WERI-Rb-1 (cell line): ENCODE results near the gene AKT1.

Source experiments
- DNase-seq: peaks from one replicate; pipeline ENCODE4 v3.0.0-alpha.2; 2020
- H3K27ac ChIP-seq: fragments of 250-450 bp; sonication (Bioruptor Pico); 2 replicates; pipeline ENCODE4 v1.5.1; 2020; ENCODE audit warnings: mild to moderate bottlenecking, moderate library complexity
- H3K27me3 ChIP-seq: fragments of 250-450 bp; sonication (Bioruptor Pico); 2 replicates; pipeline ENCODE4 v1.5.1; 2021; ENCODE audit warnings: mild to moderate bottlenecking, low read depth, moderate library complexity; ENCODE audit not compliant: insufficient read depth, severe bottlenecking
- H3K36me3 ChIP-seq: fragments of 250-450 bp; sonication (Bioruptor Pico); 2 replicates; pipeline ENCODE4 v1.5.1; 2020; ENCODE audit warnings: mild to moderate bottlenecking, moderate library complexity
- H3K4me3 ChIP-seq: 2 replicates; pipeline ENCODE4 v1.5.1; 2011; ENCODE audit warnings: low read depth, mild to moderate bottlenecking, control low read depth, low read length
- H3K9me3 ChIP-seq: fragments of 250-450 bp; sonication (Bioruptor Pico); 2 replicates; pipeline ENCODE4 v1.5.1; 2021; ENCODE audit warnings: mild to moderate bottlenecking, moderate library complexity; ENCODE audit not compliant: severe bottlenecking
- CTCF ChIP-seq: IDR thresholded peaks from 2 replicates; pipeline ENCODE4 v1.5.1; 2011; ENCODE audit warnings: low read depth, mild to moderate bottlenecking, control low read depth, inconsistent platforms, low read length

AKT1 gene

GRCh38 chr14:104788873-104789663 is 6.5 kb downstream of the AKT1 start:
- no peak for DNase-seq
- TF ChIP-seq CTCF = no peak
- Histone ChIP-seq H3K9me3 (no peaks in the 10 kb centered on the region), H3K4me3 (no peak overlapping the region), H3K27ac (no peak overlapping the region), H3K36me3 (peaks cover 32% of the 10 kb centered on the region), H3K27me3 (no peaks in the 10 kb centered on the region)

GRCh38 chr14:104788161-104788818 is 7.3 kb downstream of the AKT1 start:
- no peaks in the 10 kb centered on the region for H3K9me3 ChIP-seq
- H3K36me3 ChIP-seq = peaks cover 35% of the 10 kb centered on the region
- TF ChIP-seq CTCF = no peak
- no peaks in the 10 kb centered on the region for H3K27me3 ChIP-seq
- no peak overlapping the region for H3K4me3 ChIP-seq
- H3K27ac ChIP-seq = no peak overlapping the region
- no peak for DNase-seq

- DNase-seq = no peak
Measured at GRCh38 chr14:104787736-104788135, 7.8 kb downstream of the AKT1 start.

GRCh38 chr14:104786726-104787675 is 8.5 kb downstream of the AKT1 start:
- H3K27me3 ChIP-seq = no peaks in the 10 kb centered on the region
- no peak overlapping the region for H3K27ac ChIP-seq
- H3K36me3 ChIP-seq = peaks cover 28% of the 10 kb centered on the region
- no peak for TF ChIP-seq CTCF
- no peak overlapping the region for H3K4me3 ChIP-seq
- no peaks in the 10 kb centered on the region for H3K9me3 ChIP-seq
- DNase-seq = no peak

More at GRCh38 chr14:104787736-104788135, 7.8 kb downstream of the AKT1 start:
- H3K27ac ChIP-seq = no peak overlapping the region
- TF ChIP-seq CTCF = no peak
- H3K36me3 ChIP-seq = peaks cover 35% of the 10 kb centered on the region
- H3K9me3 ChIP-seq = no peaks in the 10 kb centered on the region
- no peaks in the 10 kb centered on the region for H3K27me3 ChIP-seq
- no peak overlapping the region for H3K4me3 ChIP-seq

- H3K4me3 ChIP-seq = no peak overlapping the region
Measured at GRCh38 chr14:104786091-104786586, 9.4 kb downstream of the AKT1 start.

More at GRCh38 chr14:104786091-104786586, 9.4 kb downstream of the AKT1 start:
- DNase-seq = no peak
- Histone ChIP-seq H3K36me3 (peaks cover 19% of the 10 kb centered on the region), H3K27me3 (no peaks in the 10 kb centered on the region), H3K9me3 (no peaks in the 10 kb centered on the region), H3K27ac (no peak overlapping the region)
- no peak for TF ChIP-seq CTCF
